ENCODE measurements around the gene NKX6-2. TPM values are rescaled to one million over a fixed set of nuclear protein-coding genes. Genes with fewer than 3 reads are reported as not detected.
"Not testable (repeated sequence)": the region's sequence is repeated elsewhere in the genome, so short reads cannot be mapped to it uniquely, and the experiment has no call there.

NKX6-2 gene
- total RNA-seq, 2 experiments from 2014 or later, result not detected

GRCh38 chr10:132802048-132802447 is 16.1 kb upstream of the NKX6-2 start:
- Mint-ChIP-seq H3K9me3 (ENCODE audit: insufficient read depth) (no peaks in the 10 kb centered on the region), H3K27me3 (ENCODE audit: low read depth) (no peaks in the 10 kb centered on the region), H3K36me3 (ENCODE audit: low read depth) (no peaks in the 10 kb centered on the region), H3K4me3 (no peak overlapping the region), H3K27ac (no peak overlapping the region), H3K4me1 (ENCODE audit: low read depth) (no peaks in the 10 kb centered on the region)
- CTCF ChIA-PET, result no interaction called here
- ATAC-seq (no peak), DNase-seq (no peak)
- POLR2A ChIA-PET, result no interaction called here

GRCh38 chr10:132799865-132800264 is 13.9 kb upstream of the NKX6-2 start:
- H3K4me3 Mint-ChIP-seq, result no peak overlapping the region
- ATAC-seq (no peak), DNase-seq (no peak)
- ChIA-PET POLR2A (no interaction called here), CTCF (no interaction called here)
- H3K27ac Mint-ChIP-seq, result no peak overlapping the region
- H3K36me3 Mint-ChIP-seq (ENCODE audit: low read depth), result no peaks in the 10 kb centered on the region
- no peaks in the 10 kb centered on the region for H3K27me3 Mint-ChIP-seq (ENCODE audit: low read depth)
- no peaks in the 10 kb centered on the region for H3K4me1 Mint-ChIP-seq (ENCODE audit: low read depth)
- H3K9me3 Mint-ChIP-seq (ENCODE audit: insufficient read depth), result no peaks in the 10 kb centered on the region

GRCh38 chr10:132798876-132799275 is 12.9 kb upstream of the NKX6-2 start:
- DNase-seq (no peak), ATAC-seq (no peak)
- Mint-ChIP-seq H3K27ac (no peak overlapping the region), H3K27me3 (ENCODE audit: low read depth) (no peaks in the 10 kb centered on the region), H3K4me1 (ENCODE audit: low read depth) (no peaks in the 10 kb centered on the region), H3K9me3 (ENCODE audit: insufficient read depth) (no peaks in the 10 kb centered on the region), H3K4me3 (no peak overlapping the region), H3K36me3 (ENCODE audit: low read depth) (no peaks in the 10 kb centered on the region)
- POLR2A ChIA-PET, result no interaction called here
- CTCF ChIA-PET, result no interaction called here

GRCh38 chr10:132798403-132798802 is 12.5 kb upstream of the NKX6-2 start:
- H3K36me3 Mint-ChIP-seq (ENCODE audit: low read depth), result no peaks in the 10 kb centered on the region
- no peaks in the 10 kb centered on the region for H3K27me3 Mint-ChIP-seq (ENCODE audit: low read depth)
- no peak for ATAC-seq
- DNase-seq, result no peak
- H3K9me3 Mint-ChIP-seq (ENCODE audit: insufficient read depth), result no peaks in the 10 kb centered on the region
- no peak overlapping the region for H3K27ac Mint-ChIP-seq
- CTCF ChIA-PET, result no interaction called here
- no peak overlapping the region for H3K4me3 Mint-ChIP-seq
- POLR2A ChIA-PET, result no interaction called here
- H3K4me1 Mint-ChIP-seq (ENCODE audit: low read depth), result no peaks in the 10 kb centered on the region

- ATAC-seq; DNase-seq; H3K4me1 Mint-ChIP-seq (ENCODE audit: low read depth); H3K36me3 Mint-ChIP-seq (ENCODE audit: low read depth); H3K4me3 Mint-ChIP-seq; H3K27me3 Mint-ChIP-seq (ENCODE audit: low read depth); H3K27ac Mint-ChIP-seq; H3K9me3 Mint-ChIP-seq (ENCODE audit: insufficient read depth); POLR2A ChIA-PET; CTCF ChIA-PET: not testable (repeated sequence)
Observed at GRCh38 chr10:132797986-132798385, 12.0 kb upstream of the NKX6-2 start.

GRCh38 chr10:132796846-132797245 is 10.9 kb upstream of the NKX6-2 start:
- Mint-ChIP-seq H3K27ac (no peak overlapping the region), H3K4me1 (ENCODE audit: low read depth) (no peaks in the 10 kb centered on the region), H3K4me3 (no peak overlapping the region), H3K9me3 (ENCODE audit: insufficient read depth) (no peaks in the 10 kb centered on the region), H3K36me3 (ENCODE audit: low read depth) (no peaks in the 10 kb centered on the region), H3K27me3 (ENCODE audit: low read depth) (no peaks in the 10 kb centered on the region)
- ChIA-PET CTCF (no interaction called here), POLR2A (no interaction called here)
- DNase-seq (no peak), ATAC-seq (no peak)

- POLR2A ChIA-PET, result interaction anchor here (0.6 kb wide), 1 partner anchor 318 kb away, joined by 4 read pairs; no protein-coding TSS in a partner anchor
- Mint-ChIP-seq H3K27me3 (ENCODE audit: low read depth) (peaks cover 5% of the 10 kb centered on the region), H3K4me3 (no peak overlapping the region), H3K27ac (no peak overlapping the region), H3K9me3 (ENCODE audit: insufficient read depth) (no peaks in the 10 kb centered on the region), H3K36me3 (ENCODE audit: low read depth) (no peaks in the 10 kb centered on the region), H3K4me1 (ENCODE audit: low read depth) (no peaks in the 10 kb centered on the region)
- CTCF ChIA-PET, result no interaction called here
- DNase-seq (no peak), ATAC-seq (no peak)
Observed at GRCh38 chr10:132793871-132794849, 8.2 kb upstream of the NKX6-2 start.

- ChIA-PET CTCF (no interaction called here), POLR2A (interaction anchor here (0.6 kb wide), 1 partner anchor 317 kb away, joined by 4 read pairs; no protein-coding TSS in a partner anchor)
- Mint-ChIP-seq H3K4me3 (no peak overlapping the region), H3K9me3 (ENCODE audit: insufficient read depth) (no peaks in the 10 kb centered on the region), H3K4me1 (ENCODE audit: low read depth) (no peaks in the 10 kb centered on the region), H3K27ac (no peak overlapping the region), H3K36me3 (ENCODE audit: low read depth) (no peaks in the 10 kb centered on the region), H3K27me3 (ENCODE audit: low read depth) (peaks cover 5% of the 10 kb centered on the region)
- ATAC-seq, result no peak
- no peak for DNase-seq
Observed at GRCh38 chr10:132793213-132793612, 7.3 kb upstream of the NKX6-2 start.

- Mint-ChIP-seq H3K36me3 (ENCODE audit: low read depth) (no peaks in the 10 kb centered on the region), H3K27me3 (ENCODE audit: low read depth) (peaks cover 8% of the 10 kb centered on the region), H3K4me1 (ENCODE audit: low read depth) (no peaks in the 10 kb centered on the region), H3K4me3 (no peak overlapping the region), H3K9me3 (ENCODE audit: insufficient read depth) (no peaks in the 10 kb centered on the region), H3K27ac (no peak overlapping the region)
- ChIA-PET CTCF (no interaction called here), POLR2A (no interaction called here)
- no peak for ATAC-seq
- DNase-seq, result no peak
Observed at GRCh38 chr10:132792796-132793195, 6.8 kb upstream of the NKX6-2 start.

GRCh38 chr10:132792099-132792498 is 6.2 kb upstream of the NKX6-2 start:
- POLR2A ChIA-PET; H3K4me1 Mint-ChIP-seq (ENCODE audit: low read depth); DNase-seq; H3K27me3 Mint-ChIP-seq (ENCODE audit: low read depth); H3K27ac Mint-ChIP-seq; H3K9me3 Mint-ChIP-seq (ENCODE audit: insufficient read depth); H3K36me3 Mint-ChIP-seq (ENCODE audit: low read depth); H3K4me3 Mint-ChIP-seq; CTCF ChIA-PET; ATAC-seq: not testable (repeated sequence)

- ATAC-seq, result no peak
- Mint-ChIP-seq H3K27ac (no peak overlapping the region), H3K36me3 (ENCODE audit: low read depth) (no peaks in the 10 kb centered on the region), H3K27me3 (ENCODE audit: low read depth) (peaks cover 9% of the 10 kb centered on the region), H3K4me3 (no peak overlapping the region), H3K4me1 (ENCODE audit: low read depth) (no peaks in the 10 kb centered on the region), H3K9me3 (ENCODE audit: insufficient read depth) (no peaks in the 10 kb centered on the region)
- CTCF ChIA-PET, result no interaction called here
- POLR2A ChIA-PET, result no interaction called here
- DNase-seq, result no peak
Observed at GRCh38 chr10:132790934-132791829, 5.2 kb upstream of the NKX6-2 start.

GRCh38 chr10:132790470-132790869 is 4.5 kb upstream of the NKX6-2 start:
- DNase-seq (no peak), ATAC-seq (no peak)
- CTCF ChIA-PET, result no interaction called here
- Mint-ChIP-seq H3K27ac (no peak overlapping the region), H3K4me3 (no peak overlapping the region), H3K27me3 (ENCODE audit: low read depth) (peaks cover 10% of the 10 kb centered on the region), H3K4me1 (ENCODE audit: low read depth) (no peaks in the 10 kb centered on the region), H3K9me3 (ENCODE audit: insufficient read depth) (no peaks in the 10 kb centered on the region), H3K36me3 (ENCODE audit: low read depth) (no peaks in the 10 kb centered on the region)
- POLR2A ChIA-PET, result no interaction called here

Measured in activated CD8-positive, alpha-beta T cell treated with anti-CD3 and anti-CD28 coated beads, Interleukin-2, amount 10 ng/mL, durations not matched to agents 7 days and 5 days (primary cell).